Measurements from ENCODE around the gene SEC23B. TPM values are rescaled to one million over a fixed set of nuclear protein-coding genes. Genes with fewer than 3 reads are reported as not detected.

Gene SEC23B
- total RNA-seq, 4 donors from 2014 or later: 27.1 to 49.2 (median 43.4) TPM

GRCh38 chr20:18477218-18477617 lies 30.5 kb upstream of the SEC23B start:
- DNase-seq: no peak
- TF ChIP-seq CTCF (IDR thresholded peaks at IDR 0.05): no peak
- TF ChIP-seq POLR2A (IDR thresholded peaks at IDR 0.05): no peak
- H3K27me3 ChIP-seq: no peaks in the 10 kb centered on the region
- H3K27ac ChIP-seq: no peak overlapping the region
- H3K36me3 ChIP-seq: no peaks in the 10 kb centered on the region
- intact Hi-C loops (cut with DNase I; ENCODE audit: low total_unique reads): no loop called here
- H3K4me1 ChIP-seq: no peaks in the 10 kb centered on the region
- no peaks in the 10 kb centered on the region for H3K9me3 ChIP-seq
- H3K4me3 ChIP-seq: no peak overlapping the region

DNA sequence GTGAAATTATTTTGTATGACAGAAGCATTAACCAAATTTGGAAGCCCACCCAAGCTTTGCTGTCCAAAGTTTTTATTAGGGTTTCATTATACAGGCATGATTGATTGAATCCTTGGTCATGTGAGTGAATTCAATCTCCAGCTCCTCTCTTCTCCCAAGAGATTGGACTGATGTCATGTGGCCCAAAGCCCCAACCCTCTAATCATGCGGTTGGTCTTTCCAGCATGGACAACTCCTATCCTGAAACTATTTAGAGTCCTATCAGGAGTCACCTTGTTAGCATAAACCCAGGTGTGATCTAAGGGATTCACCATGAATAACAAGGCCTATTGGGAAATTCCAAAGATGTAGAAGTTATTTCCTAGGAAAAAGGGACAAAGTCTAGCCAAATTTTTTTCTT lies 29.9 kb upstream of the SEC23B start:
- no peaks in the 10 kb centered on the region for H3K27me3 ChIP-seq
- no peak overlapping the region for H3K27ac ChIP-seq
- H3K36me3 ChIP-seq: no peaks in the 10 kb centered on the region
- no peaks in the 10 kb centered on the region for H3K9me3 ChIP-seq
- no peak overlapping the region for H3K4me3 ChIP-seq
- TF ChIP-seq CTCF (IDR thresholded peaks at IDR 0.05) (no peak), POLR2A (IDR thresholded peaks at IDR 0.05) (no peak)
- intact Hi-C loops (cut with DNase I; ENCODE audit: low total_unique reads): no loop called here
- no peak for DNase-seq
- no peaks in the 10 kb centered on the region for H3K4me1 ChIP-seq

- no peak for DNase-seq
- no peaks in the 10 kb centered on the region for H3K36me3 ChIP-seq
- H3K4me1 ChIP-seq: no peaks in the 10 kb centered on the region
- H3K4me3 ChIP-seq: no peak overlapping the region
- no peak for TF ChIP-seq POLR2A (IDR thresholded peaks at IDR 0.05)
- H3K27ac ChIP-seq: no peak overlapping the region
- intact Hi-C loops (cut with DNase I; ENCODE audit: low total_unique reads): no loop called here
- no peaks in the 10 kb centered on the region for H3K27me3 ChIP-seq
- no peaks in the 10 kb centered on the region for H3K9me3 ChIP-seq
Observed at GRCh38 chr20:18481596-18481995, 26.1 kb upstream of the SEC23B start.

DNA sequence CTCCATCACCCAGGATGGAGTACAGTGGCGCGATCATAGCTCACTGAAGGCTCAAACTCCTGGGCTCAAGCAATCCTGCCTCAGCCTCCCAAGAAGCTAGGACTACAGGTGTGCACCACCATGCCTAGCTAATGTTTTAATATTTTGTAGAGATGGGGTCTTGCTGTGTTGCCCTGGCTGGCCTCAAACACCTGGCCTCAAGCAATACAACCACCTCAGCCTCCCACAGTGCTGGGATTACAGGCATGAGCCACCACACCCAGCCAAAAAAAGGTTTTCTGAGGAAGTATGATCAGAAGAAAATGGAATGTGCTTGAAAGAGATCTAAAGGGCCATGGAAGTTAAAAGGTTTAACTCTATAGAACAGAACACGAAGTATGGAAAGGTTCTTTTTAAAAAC lies 19.4 kb upstream of the SEC23B start:
- Histone ChIP-seq H3K36me3 (no peaks in the 10 kb centered on the region), H3K4me3 (no peak overlapping the region), H3K27ac (no peak overlapping the region), H3K27me3 (no peaks in the 10 kb centered on the region), H3K4me1 (no peaks in the 10 kb centered on the region), H3K9me3 (no peaks in the 10 kb centered on the region)
- DNase-seq: no peak
- intact Hi-C loops (cut with DNase I; ENCODE audit: low total_unique reads): no loop called here
- TF ChIP-seq POLR2A (IDR thresholded peaks at IDR 0.05) (no peak), CTCF (IDR thresholded peaks at IDR 0.05) (no peak)

DNA sequence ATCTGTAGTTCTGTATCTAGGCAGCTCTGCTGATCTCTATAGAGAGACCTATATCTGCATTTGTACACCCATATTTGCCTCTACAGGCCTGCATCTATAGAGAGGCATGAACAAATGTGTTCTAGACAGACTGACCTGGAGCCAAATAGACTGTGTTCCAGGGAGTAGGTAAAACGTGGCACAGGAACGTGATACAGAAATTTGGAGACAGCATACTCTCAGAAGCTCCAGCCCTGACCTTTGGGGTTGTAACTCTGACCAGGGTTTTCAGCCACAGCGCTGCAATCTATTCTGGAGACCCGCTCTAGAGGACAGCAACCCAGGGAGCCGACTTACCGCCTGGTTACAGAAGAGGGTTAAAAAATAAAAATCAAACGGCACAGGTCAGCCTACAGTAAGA lies 11.7 kb upstream of the SEC23B start:
- H3K36me3 ChIP-seq: no peaks in the 10 kb centered on the region
- peak overlapping the region in 1 of 2 donors; percentile 58 for H3K4me3 ChIP-seq
- TF ChIP-seq CTCF (IDR thresholded peaks at IDR 0.05): no peak
- TF ChIP-seq POLR2A (IDR thresholded peaks at IDR 0.05): no peak
- H3K27ac ChIP-seq: peak overlapping the region in 1 of 2 donors; percentile 69
- no peaks in the 10 kb centered on the region for H3K27me3 ChIP-seq
- H3K4me1 ChIP-seq: peaks cover 0 to 6% of the 10 kb centered on the region in 2 donors
- no peaks in the 10 kb centered on the region for H3K9me3 ChIP-seq
- intact Hi-C loops (cut with DNase I; ENCODE audit: low total_unique reads): no loop called here
- no peak for DNase-seq

Data from uterus (tissue), 4 donors.